Measurements from ENCODE around the gene ZSCAN30.
A peak's percentile ranks its signal among the peaks of the same experiment; 100 is the strongest.

ZSCAN30 gene

GRCh38 chr18:35278969-35279368 is 11.1 kb downstream of the ZSCAN30 start:
- DNase-seq, result no peak

- no peak for DNase-seq
Observed at GRCh38 chr18:35278085-35278484, 11.9 kb downstream of the ZSCAN30 start.

GRCh38 chr18:35277633-35278032 is 12.4 kb downstream of the ZSCAN30 start:
- no peak for DNase-seq

GRCh38 chr18:35276267-35276666 is 13.8 kb downstream of the ZSCAN30 start:
- DNase-seq, result no peak

GRCh38 chr18:35271656-35272055 is 18.4 kb downstream of the ZSCAN30 start:
- DNase-seq, result no peak

- DNase-seq, result no peak
Observed at GRCh38 chr18:35268821-35269220, 21.2 kb downstream of the ZSCAN30 start.

GRCh38 chr18:35267809-35268208 is 22.2 kb downstream of the ZSCAN30 start:
- DNase-seq, result no peak

- peak; percentile 63 for DNase-seq
Observed at GRCh38 chr18:35267161-35267651, 22.8 kb downstream of the ZSCAN30 start.

- DNase-seq, result no peak
Observed at GRCh38 chr18:35264409-35264808, 25.6 kb downstream of the ZSCAN30 start.

- no peak for DNase-seq
Observed at GRCh38 chr18:35256947-35257346, 33.1 kb downstream of the ZSCAN30 start.

- no peak for DNase-seq
Observed at GRCh38 chr18:35253655-35254287, 36.3 kb downstream of the ZSCAN30 start.

GRCh38 chr18:35252466-35252865 is 37.6 kb downstream of the ZSCAN30 start:
- no peak for DNase-seq

- DNase-seq, result no peak
Observed at GRCh38 chr18:35248429-35248828, 41.6 kb downstream of the ZSCAN30 start.

GRCh38 chr18:35247412-35248249 is 42.4 kb downstream of the ZSCAN30 start:
- no peak for DNase-seq

GRCh38 chr18:35246831-35247230 is 43.2 kb downstream of the ZSCAN30 start:
- no peak for DNase-seq

GRCh38 chr18:35245719-35246317 is 44.2 kb downstream of the ZSCAN30 start:
- DNase-seq, result no peak

GRCh38 chr18:35244671-35245070 is 45.4 kb downstream of the ZSCAN30 start:
- no peak for DNase-seq

- DNase-seq, result no peak
Observed at GRCh38 chr18:35242426-35242825, 47.6 kb downstream of the ZSCAN30 start.

- DNase-seq, result no peak
Observed at GRCh38 chr18:35241448-35241804, 48.6 kb downstream of the ZSCAN30 start.

GRCh38 chr18:35240664-35241447 is 49.2 kb downstream of the ZSCAN30 start, which contains the start of gene ZNF397:
Gene ZNF397 (plus strand): TSS chr18:35241034. CDS start chr18:35242471, 1,437 bp downstream.
- peak; percentile 94 for DNase-seq

GRCh38 chr18:35239314-35239713 is 50.7 kb downstream of the ZSCAN30 start:
- no peak for DNase-seq

GRCh38 chr18:35236571-35237363 is 53.3 kb downstream of the ZSCAN30 start:
- no peak for DNase-seq
